ENCODE data around the gene SLC35E2B.

The SLC35E2B gene

GRCh38 chr1:1610796-1611195 lies 81.8 kb downstream of the SLC35E2B start:
- no peak for DNase-seq (ENCODE audit: low spot score)

DNA sequence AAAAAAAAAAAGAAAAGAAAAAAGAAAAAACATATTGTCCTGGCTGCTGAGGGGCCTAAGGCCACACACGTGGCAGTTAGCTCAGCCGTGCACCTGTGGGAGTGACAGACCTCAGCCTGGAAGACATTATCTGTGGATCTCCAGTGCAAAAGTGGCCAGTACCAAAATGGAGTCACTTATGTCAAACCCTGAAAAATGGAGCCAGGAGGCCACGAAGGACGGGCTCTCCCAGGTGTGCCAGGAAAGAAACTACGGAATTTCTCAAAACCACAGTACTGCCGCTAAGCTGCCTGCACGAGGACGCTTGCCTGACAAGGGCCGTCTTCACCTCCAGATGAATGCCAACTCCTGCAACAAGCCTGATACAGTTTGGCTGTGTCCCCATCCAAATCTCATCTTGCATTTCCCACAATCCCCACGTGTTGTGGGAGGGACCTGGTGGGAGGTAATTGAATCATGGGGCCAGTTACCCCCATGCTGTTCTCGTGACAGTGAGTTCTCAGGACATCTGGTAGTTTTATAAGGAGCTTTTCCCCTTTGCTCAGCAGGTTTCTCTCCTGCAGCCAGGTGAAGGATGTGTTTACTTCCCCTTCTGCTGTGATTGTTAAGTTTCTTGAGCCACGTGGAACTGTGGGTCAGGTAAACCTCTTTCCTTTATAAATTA lies 82.6 kb downstream of the SLC35E2B start:
- no peak for DNase-seq (ENCODE audit: low spot score)
